GM23338 (cell line): ENCODE data around the gene MECP2. TPM values are rescaled to one million over a fixed set of nuclear protein-coding genes. Genes with fewer than 3 reads are reported as not detected.

Experiments used
- ATAC-seq: fragments of 200-7000 bp; cut with Tn5 transposase; 3 replicates; pipeline ENCODE4 v1.9.1; 2020
- DNase-seq: peaks from one replicate; pipeline ENCODE4 v3.0.0-alpha.2; 2015; ENCODE audit warnings: low spot score
- H2AFZ ChIP-seq: fragments of 200-600 bp; sonication (generic); 2 replicates; pipeline ENCODE4 v1.8.0; 2016; ENCODE audit warnings: antibody characterized with exemption, mild to moderate bottlenecking, moderate library complexity
- H3F3A ChIP-seq: fragments of 200-600 bp; sonication (generic); replicated peaks from 2 replicates; pipeline ENCODE4 v1.8.0; 2017; ENCODE audit warnings: antibody characterized with exemption, mixed run types, low read depth
- H3K27ac ChIP-seq: fragments of 200-600 bp; sonication (generic); 2 replicates; pipeline ENCODE4 v1.6.1; 2016; ENCODE audit warnings: low read depth
- H3K27me3 ChIP-seq: fragments of 200-600 bp; sonication (generic); 2 replicates; pipeline ENCODE4 v1.8.0; 2016; ENCODE audit warnings: mild to moderate bottlenecking, mixed run types, moderate library complexity; ENCODE audit not compliant: insufficient read depth
- H3K36me3 ChIP-seq: fragments of 200-600 bp; sonication (generic); 2 replicates; pipeline ENCODE4 v1.8.0; 2016; ENCODE audit warnings: mild to moderate bottlenecking; ENCODE audit not compliant: insufficient read depth
- H3K4me1 ChIP-seq: fragments of 200-600 bp; sonication (generic); 2 replicates; pipeline ENCODE4 v1.8.0; 2016; ENCODE audit warnings: mild to moderate bottlenecking, moderate library complexity; ENCODE audit not compliant: insufficient read depth
- H3K4me2 ChIP-seq: fragments of 200-600 bp; sonication (generic); 2 replicates; pipeline ENCODE4 v1.7.1; 2017; ENCODE audit warnings: mixed run types
- H3K4me3 ChIP-seq: fragments of 200-600 bp; sonication (generic); 2 replicates; pipeline ENCODE4 v1.6.1; 2016; ENCODE audit warnings: mixed run types
- H3K79me2 ChIP-seq: fragments of 200-600 bp; sonication (generic); replicated peaks from 2 replicates; pipeline ENCODE4 v1.8.0; 2017; ENCODE audit warnings: mild to moderate bottlenecking; ENCODE audit not compliant: insufficient read depth
- H3K9me2 ChIP-seq: fragments of 200-600 bp; sonication (generic); 2 replicates; pipeline ENCODE4 v1.8.0; 2017; ENCODE audit not compliant: insufficient read depth
- H4K20me1 ChIP-seq: fragments of 200-600 bp; sonication (generic); replicated peaks from 2 replicates; pipeline ENCODE4 v1.8.0; 2017; ENCODE audit warnings: mild to moderate bottlenecking; ENCODE audit not compliant: insufficient read depth
- H3K27ac Mint-ChIP-seq: 2 replicates; pipeline ENCODE4 v1.8.0; 2020; ENCODE audit warnings: inconsistent platforms, mild to moderate bottlenecking, moderate library complexity, mixed read lengths
- H3K27me3 Mint-ChIP-seq: 3 replicates; pipeline ENCODE4 v1.8.0; 2022; ENCODE audit warnings: low read depth, mild to moderate bottlenecking, moderate library complexity, mixed read lengths, inconsistent platforms; ENCODE audit not compliant: insufficient read depth, poor library complexity
- H3K36me3 Mint-ChIP-seq: 3 replicates; pipeline ENCODE4 v1.8.0; 2021; ENCODE audit warnings: low read depth, mild to moderate bottlenecking, inconsistent platforms, moderate library complexity, mixed read lengths
- H3K4me1 Mint-ChIP-seq: 3 replicates; pipeline ENCODE4 v1.8.0; 2020; ENCODE audit warnings: mild to moderate bottlenecking, inconsistent platforms, mixed read lengths
- H3K4me3 Mint-ChIP-seq: 3 replicates; pipeline ENCODE4 v1.8.0; 2021; ENCODE audit warnings: moderate library complexity, mild to moderate bottlenecking, inconsistent platforms, mixed read lengths
- H3K9me3 Mint-ChIP-seq: 3 replicates; pipeline ENCODE4 v1.8.0; 2020; ENCODE audit warnings: moderate library complexity, mild to moderate bottlenecking, inconsistent platforms, mixed read lengths
- ETS1 ChIP-seq: IDR thresholded peaks from 2 replicates; pipeline ENCODE4 v1.6.1; 2016; ENCODE audit warnings: antibody characterized with exemption
- JUNB ChIP-seq: IDR thresholded peaks from one replicate; pipeline ENCODE4 v1.6.1; 2016; ENCODE audit warnings: antibody characterized with exemption; ENCODE audit not compliant: unreplicated experiment
- NANOG ChIP-seq: IDR thresholded peaks from 2 replicates; pipeline ENCODE4 v1.6.1; 2016; ENCODE audit warnings: antibody characterized with exemption, borderline replicate concordance
- REST ChIP-seq: IDR thresholded peaks from one replicate; pipeline ENCODE4 v1.6.1; 2018; ENCODE audit warnings: antibody characterized with exemption; ENCODE audit not compliant: unreplicated experiment
- STAT1 ChIP-seq: IDR thresholded peaks from one replicate; pipeline ENCODE4 v1.6.1; 2016; ENCODE audit warnings: antibody characterized with exemption; ENCODE audit not compliant: unreplicated experiment
- polyA plus RNA-seq: library from polyadenylated mRNA; unstranded; fragments of >200 nt; fragmentation: Nextera tagmentation; extraction: Ambion mirVana; gene quantifications from 2 replicates; pipeline ENCODE4 v1.2.1, GENCODE V29; 2016
- total RNA-seq: library from RNA; depleted of rRNA; stranded (reverse); fragments of >200 nt; shearing (Covaris generic); gene quantifications from 2 replicates; pipeline ENCODE4 v1.2.3, GENCODE V29; 2014

MECP2 gene
- total and polyA plus RNA-seq, 2 experiments from 2014 or later = 27.7 to 32.7 TPM

GRCh38 chrX:154116426-154117211 lies 19.1 kb upstream of the MECP2 start:
- no peak overlapping the region for H2AFZ ChIP-seq
- H3K9me2 ChIP-seq = no peaks in the 10 kb centered on the region
- Mint-ChIP-seq H3K4me1 (peaks cover 4% of the 10 kb centered on the region; the same call in 2 of the 3 replicates), H3K36me3 (no peaks in the 10 kb centered on the region), H3K9me3 (no peaks in the 10 kb centered on the region; the same call in 2 of the 3 replicates), H3K27me3 (no peaks in the 10 kb centered on the region), H3K27ac (no peak overlapping the region), H3K4me3 (no peak overlapping the region)
- H3F3A ChIP-seq = no peaks in the 10 kb centered on the region
- TF ChIP-seq ETS1 (no peak), JUNB (no peak), STAT1 (no peak), NANOG (no peak), REST (no peak)
- H3K4me2 ChIP-seq = no peak overlapping the region
- no peaks in the 10 kb centered on the region for H3K27me3 ChIP-seq
- DNase-seq = no peak
- H3K4me1 ChIP-seq = no peaks in the 10 kb centered on the region
- no peaks in the 10 kb centered on the region for H4K20me1 ChIP-seq
- no peaks in the 10 kb centered on the region for H3K36me3 ChIP-seq
- peak; percentile 50 for ATAC-seq
- no peaks in the 10 kb centered on the region for H3K79me2 ChIP-seq
- no peak overlapping the region for H3K4me3 ChIP-seq
- no peak overlapping the region for H3K27ac ChIP-seq

- no peak overlapping the region; the same call in 2 of the 3 replicates for H3K4me3 Mint-ChIP-seq
- H3K36me3 ChIP-seq = no peaks in the 10 kb centered on the region
Measured at GRCh38 chrX:154115750-154116149, 18.2 kb upstream of the MECP2 start.

More at GRCh38 chrX:154115750-154116149, 18.2 kb upstream of the MECP2 start:
- no peaks in the 10 kb centered on the region for H3K4me1 ChIP-seq
- no peaks in the 10 kb centered on the region for H3K27me3 ChIP-seq
- Mint-ChIP-seq H3K9me3 (no peaks in the 10 kb centered on the region; the same call in 2 of the 3 replicates), H3K4me1 (peaks cover 4% of the 10 kb centered on the region; the same call in 2 of the 3 replicates), H3K36me3 (no peaks in the 10 kb centered on the region), H3K27me3 (no peaks in the 10 kb centered on the region), H3K27ac (no peak overlapping the region)
- TF ChIP-seq ETS1 = no peak
- no peak overlapping the region for H3K4me2 ChIP-seq
- no peaks in the 10 kb centered on the region for H4K20me1 ChIP-seq
- no peaks in the 10 kb centered on the region for H3F3A ChIP-seq
- H3K27ac ChIP-seq = no peak overlapping the region
- H3K4me3 ChIP-seq = no peak overlapping the region
- no peaks in the 10 kb centered on the region for H3K9me2 ChIP-seq
- H3K79me2 ChIP-seq = no peaks in the 10 kb centered on the region
- ATAC-seq (no peak), DNase-seq (no peak)
- no peak overlapping the region for H2AFZ ChIP-seq
